HCT116 (cell line): ENCODE measurements around the gene APBB1IP.

Source experiments
- CTCF ChIP-seq, 3 experiments: fragments of 200-600 bp in 1 of 3; sonication (generic) in 1 of 3; IDR thresholded peaks in 2 of 3; conservative IDR thresholded peaks in 1 of 3; 2 replicates each; pipeline ENCODE4 v1.5.1; 2012 to 2017; ENCODE audit warnings: low read depth in 2 of 3, low read length in 2 of 3, antibody characterized with exemption in 1 of 3, borderline replicate concordance in 1 of 3, control low read depth in 1 of 3, mild to moderate bottlenecking in 1 of 3, mixed read lengths in 1 of 3, mixed run types in 1 of 3, moderate library complexity in 1 of 3; ENCODE audit not compliant: insufficient read depth in 1 of 3
- EGR1 ChIP-seq: IDR thresholded peaks from 2 replicates; pipeline ENCODE4 v1.6.1; 2012; ENCODE audit warnings: low read depth
- POLR2A ChIP-seq: IDR thresholded peaks from 2 replicates; pipeline ENCODE4 v1.7.0; 2011; ENCODE audit warnings: borderline replicate concordance; ENCODE audit not compliant: insufficient read depth, insufficient read length; ENCODE audit errors: extremely low read depth
- POLR2AphosphoS5 ChIP-seq: IDR thresholded peaks from 2 replicates; pipeline ENCODE4 v1.6.1; 2011; ENCODE audit warnings: mild to moderate bottlenecking, low read depth, low read length, moderate library complexity
- TF ChIP-seq, protein P1 (sequence below): IDR thresholded peaks from 2 replicates; pipeline ENCODE4 v1.6.1; 2012; ENCODE audit warnings: low read depth

DNA sequence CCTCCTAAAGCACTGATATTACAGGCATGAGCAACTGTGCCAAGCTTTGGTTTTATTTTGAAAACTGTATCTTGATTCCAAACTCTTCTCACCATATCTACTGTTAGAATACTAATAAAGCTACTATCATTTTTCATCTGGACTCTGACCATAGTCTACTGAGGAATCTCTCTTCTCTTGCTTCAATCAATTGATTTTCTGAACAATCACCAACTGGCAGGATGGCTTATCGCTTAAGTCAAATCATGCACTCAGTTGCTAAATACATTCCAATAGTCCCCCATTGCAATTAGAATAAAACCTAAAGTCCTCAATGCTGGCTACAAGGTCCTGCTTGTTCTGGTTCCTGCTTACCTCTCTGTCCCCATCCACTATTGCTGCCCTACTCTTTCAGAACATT lies 2.3 kb upstream of the APBB1IP start:
- no peak for TF ChIP-seq EGR1
- TF ChIP-seq, protein P1, sequence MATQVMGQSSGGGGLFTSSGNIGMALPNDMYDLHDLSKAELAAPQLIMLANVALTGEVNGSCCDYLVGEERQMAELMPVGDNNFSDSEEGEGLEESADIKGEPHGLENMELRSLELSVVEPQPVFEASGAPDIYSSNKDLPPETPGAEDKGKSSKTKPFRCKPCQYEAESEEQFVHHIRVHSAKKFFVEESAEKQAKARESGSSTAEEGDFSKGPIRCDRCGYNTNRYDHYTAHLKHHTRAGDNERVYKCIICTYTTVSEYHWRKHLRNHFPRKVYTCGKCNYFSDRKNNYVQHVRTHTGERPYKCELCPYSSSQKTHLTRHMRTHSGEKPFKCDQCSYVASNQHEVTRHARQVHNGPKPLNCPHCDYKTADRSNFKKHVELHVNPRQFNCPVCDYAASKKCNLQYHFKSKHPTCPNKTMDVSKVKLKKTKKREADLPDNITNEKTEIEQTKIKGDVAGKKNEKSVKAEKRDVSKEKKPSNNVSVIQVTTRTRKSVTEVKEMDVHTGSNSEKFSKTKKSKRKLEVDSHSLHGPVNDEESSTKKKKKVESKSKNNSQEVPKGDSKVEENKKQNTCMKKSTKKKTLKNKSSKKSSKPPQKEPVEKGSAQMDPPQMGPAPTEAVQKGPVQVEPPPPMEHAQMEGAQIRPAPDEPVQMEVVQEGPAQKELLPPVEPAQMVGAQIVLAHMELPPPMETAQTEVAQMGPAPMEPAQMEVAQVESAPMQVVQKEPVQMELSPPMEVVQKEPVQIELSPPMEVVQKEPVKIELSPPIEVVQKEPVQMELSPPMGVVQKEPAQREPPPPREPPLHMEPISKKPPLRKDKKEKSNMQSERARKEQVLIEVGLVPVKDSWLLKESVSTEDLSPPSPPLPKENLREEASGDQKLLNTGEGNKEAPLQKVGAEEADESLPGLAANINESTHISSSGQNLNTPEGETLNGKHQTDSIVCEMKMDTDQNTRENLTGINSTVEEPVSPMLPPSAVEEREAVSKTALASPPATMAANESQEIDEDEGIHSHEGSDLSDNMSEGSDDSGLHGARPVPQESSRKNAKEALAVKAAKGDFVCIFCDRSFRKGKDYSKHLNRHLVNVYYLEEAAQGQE, result no peak
- no peak for TF ChIP-seq POLR2A
- TF ChIP-seq CTCF (IDR thresholded peaks at IDR 0.05 in 2 of 3, conservative IDR thresholded peaks at IDR 0.05 in 1 of 3; ENCODE audit: borderline replicate concordance in 1 of 3, insufficient read depth in 1 of 3, low read depth in 2 of 3, low read length in 2 of 3), result no peak
- no peak for TF ChIP-seq POLR2AphosphoS5
